ENCODE results near the gene PTPRT. TPM values are rescaled to one million over a fixed set of nuclear protein-coding genes. Genes with fewer than 3 reads are reported as not detected.

The PTPRT gene
- polyA plus RNA-seq, 2 of the 4 experiments (the other 2 are of a cell fraction), result not detected

DNA sequence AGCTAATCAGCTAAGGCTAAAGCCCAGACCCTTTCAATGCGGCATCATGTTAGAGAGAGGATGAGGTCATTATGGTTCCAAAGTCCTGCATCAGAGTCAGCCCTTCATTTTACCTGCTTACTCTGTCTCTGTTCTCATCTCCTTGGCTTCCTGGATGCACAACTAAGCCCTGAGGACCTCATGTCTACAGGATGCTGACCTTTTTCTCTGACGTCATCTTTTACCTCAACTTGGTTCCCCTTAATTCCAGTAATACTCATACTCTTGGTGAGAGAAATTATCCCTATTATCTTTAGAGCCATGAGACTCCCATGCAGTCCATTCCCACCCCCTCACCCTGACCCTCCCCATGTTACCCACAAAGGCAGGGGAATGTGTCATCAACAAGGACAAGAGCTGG is 935.0 kb downstream of the PTPRT start:
- TF ChIP-seq HOXB5 (CRISPR knock-in tag; IDR thresholded peaks at IDR 0.05) (no peak), CBX8 (IDR thresholded peaks at IDR 0.05) (no peak), MAFK (IDR thresholded peaks at IDR 0.05; ENCODE audit: partially characterized antibody) (no peak), CEBPB (IDR thresholded peaks at IDR 0.05) (no peak), SREBF2 (IDR thresholded peaks at IDR 0.05) (no peak), POLR2AphosphoS2 (conservative IDR thresholded peaks at IDR 0.05; ENCODE audit: low read length) (no peak), NFE2L2 (conservative IDR thresholded peaks at IDR 0.05; ENCODE audit: low read length) (no peak), MAZ (IDR thresholded peaks at IDR 0.05; ENCODE audit: borderline replicate concordance, low read depth, low read length) (no peak), GATA3 (IDR thresholded peaks at IDR 0.05; ENCODE audit: borderline replicate concordance) (no peak), RCOR1 (IDR thresholded peaks at IDR 0.05; ENCODE audit: low read depth, low read length) (no peak)
- TF ChIP-seq, protein P1, sequence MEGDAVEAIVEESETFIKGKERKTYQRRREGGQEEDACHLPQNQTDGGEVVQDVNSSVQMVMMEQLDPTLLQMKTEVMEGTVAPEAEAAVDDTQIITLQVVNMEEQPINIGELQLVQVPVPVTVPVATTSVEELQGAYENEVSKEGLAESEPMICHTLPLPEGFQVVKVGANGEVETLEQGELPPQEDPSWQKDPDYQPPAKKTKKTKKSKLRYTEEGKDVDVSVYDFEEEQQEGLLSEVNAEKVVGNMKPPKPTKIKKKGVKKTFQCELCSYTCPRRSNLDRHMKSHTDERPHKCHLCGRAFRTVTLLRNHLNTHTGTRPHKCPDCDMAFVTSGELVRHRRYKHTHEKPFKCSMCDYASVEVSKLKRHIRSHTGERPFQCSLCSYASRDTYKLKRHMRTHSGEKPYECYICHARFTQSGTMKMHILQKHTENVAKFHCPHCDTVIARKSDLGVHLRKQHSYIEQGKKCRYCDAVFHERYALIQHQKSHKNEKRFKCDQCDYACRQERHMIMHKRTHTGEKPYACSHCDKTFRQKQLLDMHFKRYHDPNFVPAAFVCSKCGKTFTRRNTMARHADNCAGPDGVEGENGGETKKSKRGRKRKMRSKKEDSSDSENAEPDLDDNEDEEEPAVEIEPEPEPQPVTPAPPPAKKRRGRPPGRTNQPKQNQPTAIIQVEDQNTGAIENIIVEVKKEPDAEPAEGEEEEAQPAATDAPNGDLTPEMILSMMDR (IDR thresholded peaks at IDR 0.05), result no peak
- TF ChIP-seq, protein P2, sequence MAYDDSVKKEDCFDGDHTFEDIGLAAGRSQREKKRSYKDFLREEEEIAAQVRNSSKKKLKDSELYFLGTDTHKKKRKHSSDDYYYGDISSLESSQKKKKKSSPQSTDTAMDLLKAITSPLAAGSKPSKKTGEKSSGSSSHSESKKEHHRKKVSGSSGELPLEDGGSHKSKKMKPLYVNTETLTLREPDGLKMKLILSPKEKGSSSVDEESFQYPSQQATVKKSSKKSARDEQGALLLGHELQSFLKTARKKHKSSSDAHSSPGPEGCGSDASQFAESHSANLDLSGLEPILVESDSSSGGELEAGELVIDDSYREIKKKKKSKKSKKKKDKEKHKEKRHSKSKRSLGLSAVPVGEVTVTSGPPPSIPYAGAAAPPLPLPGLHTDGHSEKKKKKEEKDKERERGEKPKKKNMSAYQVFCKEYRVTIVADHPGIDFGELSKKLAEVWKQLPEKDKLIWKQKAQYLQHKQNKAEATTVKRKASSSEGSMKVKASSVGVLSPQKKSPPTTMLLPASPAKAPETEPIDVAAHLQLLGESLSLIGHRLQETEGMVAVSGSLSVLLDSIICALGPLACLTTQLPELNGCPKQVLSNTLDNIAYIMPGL (CRISPR knock-in tag; IDR thresholded peaks at IDR 0.05; ENCODE audit: borderline replicate concordance), result no peak
- TF ChIP-seq, protein P3, sequence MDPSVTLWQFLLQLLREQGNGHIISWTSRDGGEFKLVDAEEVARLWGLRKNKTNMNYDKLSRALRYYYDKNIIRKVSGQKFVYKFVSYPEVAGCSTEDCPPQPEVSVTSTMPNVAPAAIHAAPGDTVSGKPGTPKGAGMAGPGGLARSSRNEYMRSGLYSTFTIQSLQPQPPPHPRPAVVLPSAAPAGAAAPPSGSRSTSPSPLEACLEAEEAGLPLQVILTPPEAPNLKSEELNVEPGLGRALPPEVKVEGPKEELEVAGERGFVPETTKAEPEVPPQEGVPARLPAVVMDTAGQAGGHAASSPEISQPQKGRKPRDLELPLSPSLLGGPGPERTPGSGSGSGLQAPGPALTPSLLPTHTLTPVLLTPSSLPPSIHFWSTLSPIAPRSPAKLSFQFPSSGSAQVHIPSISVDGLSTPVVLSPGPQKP (IDR thresholded peaks at IDR 0.05; ENCODE audit: low read depth, low read length), result no peak
- no peak for DNase-seq (ENCODE audit: low read depth in 1 of 2, low spot score in 1 of 2)
- CTCF ChIA-PET, result no interaction called here
- Histone ChIP-seq H3K9me3 (no peaks in the 10 kb centered on the region; the same call in 2 of the 3 replicates), H3K4me2 (no peak overlapping the region), H3K4me3 (no peak overlapping the region), H3K4me1 (no peaks in the 10 kb centered on the region), H3K27ac (no peak overlapping the region)
- FAIRE-seq, result no peak
- POLR2A ChIA-PET, result no interaction called here
- no peak for ATAC-seq
- WGBS (ENCODE audit: missing lambda C conversion rate), result 45% methylated on average over 2 of the region's 2 CpGs

DNA sequence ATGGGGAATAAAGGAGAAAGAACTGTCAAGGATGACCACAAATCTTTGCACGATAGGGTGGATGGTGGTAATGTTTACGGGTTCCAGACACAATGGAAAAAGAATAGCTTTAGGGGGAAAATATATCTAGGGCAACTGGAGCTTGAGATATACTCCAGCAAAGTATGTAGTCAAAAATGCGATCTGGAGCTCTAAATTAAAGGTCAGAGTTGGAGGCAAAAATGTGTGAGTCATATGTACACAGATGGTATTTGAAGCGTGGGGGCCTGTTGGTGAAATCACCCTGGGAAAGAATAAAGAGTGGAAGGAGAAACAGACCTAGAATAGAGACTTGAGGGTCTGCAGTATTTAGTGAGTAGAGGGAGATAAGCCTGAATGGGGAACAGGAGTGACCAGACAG is 937.6 kb downstream of the PTPRT start:
- no peak overlapping the region for H3K27ac ChIP-seq
- no peak overlapping the region for H3K4me3 ChIP-seq
- FAIRE-seq, result no peak
- POLR2A ChIA-PET, result no interaction called here
- no peak for ATAC-seq
- H3K9me3 ChIP-seq, result no peaks in the 10 kb centered on the region
- no peak for DNase-seq (ENCODE audit: low read depth in 1 of 2, low spot score in 1 of 2)
- H3K4me2 ChIP-seq, result no peak overlapping the region
- no peaks in the 10 kb centered on the region for H3K4me1 ChIP-seq
- TF ChIP-seq, protein P4, sequence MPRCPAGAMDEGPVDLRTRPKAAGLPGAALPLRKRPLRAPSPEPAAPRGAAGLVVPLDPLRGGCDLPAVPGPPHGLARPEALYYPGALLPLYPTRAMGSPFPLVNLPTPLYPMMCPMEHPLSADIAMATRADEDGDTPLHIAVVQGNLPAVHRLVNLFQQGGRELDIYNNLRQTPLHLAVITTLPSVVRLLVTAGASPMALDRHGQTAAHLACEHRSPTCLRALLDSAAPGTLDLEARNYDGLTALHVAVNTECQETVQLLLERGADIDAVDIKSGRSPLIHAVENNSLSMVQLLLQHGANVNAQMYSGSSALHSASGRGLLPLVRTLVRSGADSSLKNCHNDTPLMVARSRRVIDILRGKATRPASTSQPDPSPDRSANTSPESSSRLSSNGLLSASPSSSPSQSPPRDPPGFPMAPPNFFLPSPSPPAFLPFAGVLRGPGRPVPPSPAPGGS (IDR thresholded peaks at IDR 0.05), result no peak
- no peak for TF ChIP-seq KDM1A (IDR thresholded peaks at IDR 0.05; ENCODE audit: low read depth)
- no peak for TF ChIP-seq JUNB (IDR thresholded peaks at IDR 0.05)
- no peak for TF ChIP-seq CBX8 (IDR thresholded peaks at IDR 0.05)
- TF ChIP-seq POLR2A (IDR thresholded peaks at IDR 0.05; ENCODE audit: low read length), result no peak
- TF ChIP-seq ZFP36 (IDR thresholded peaks at IDR 0.05; ENCODE audit: borderline replicate concordance, partially characterized antibody), result no peak
- TF ChIP-seq ZNF302 (CRISPR knock-in tag; IDR thresholded peaks at IDR 0.05), result no peak
- CTCF ChIA-PET, result no interaction called here
- WGBS (ENCODE audit: missing lambda C conversion rate), result 2% methylated on average over 4 of the region's 4 CpGs

All from A549 (cell line).